Stimulated activated CD4-positive, alpha-beta T cell treated with anti-CD3 and anti-CD28 coated beads, Interleukin-1b, Interleukin-23, amount 100 ng/mL, for 24 hours (primary cell): Measurements from ENCODE around the gene PGAM5.

Experiments used
- DNase-seq, 4 experiments: peaks; one replicate each; pipeline ENCODE4 v3.0.0-alpha.2; 2020; ENCODE audit warnings: low read depth in 4 of 4, low spot score in 1 of 4

Gene PGAM5

DNA sequence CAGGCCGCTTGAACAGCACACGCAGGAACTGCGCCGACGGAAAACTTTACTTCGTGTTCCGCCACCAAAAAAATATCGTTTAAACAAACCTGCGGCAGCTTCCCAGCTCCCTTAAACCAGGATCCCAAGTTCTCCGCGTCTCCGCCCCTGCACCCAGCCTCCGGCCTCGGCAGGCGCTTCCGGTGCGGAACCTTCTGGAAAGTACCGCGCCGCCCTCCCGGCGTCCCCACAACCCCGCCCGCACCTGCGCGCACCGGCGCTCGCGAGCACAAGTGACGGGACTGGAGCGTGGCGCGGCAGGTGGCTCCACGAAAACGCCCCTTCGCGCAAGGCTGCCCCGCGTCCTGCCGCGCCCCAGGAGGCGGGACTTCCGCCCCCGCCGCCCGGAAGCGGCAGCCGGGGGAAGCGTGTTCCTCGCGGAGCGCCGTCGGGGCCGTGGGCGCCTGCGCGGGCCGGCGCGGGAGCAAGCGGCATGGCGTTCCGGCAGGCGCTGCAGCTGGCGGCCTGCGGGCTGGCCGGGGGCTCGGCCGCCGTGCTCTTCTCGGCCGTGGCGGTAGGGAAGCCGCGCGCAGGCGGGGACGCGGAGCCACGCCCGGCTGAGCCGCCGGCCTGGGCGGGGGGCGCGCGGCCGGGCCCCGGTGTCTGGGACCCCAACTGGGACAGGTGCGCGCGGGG is at the start of gene PGAM5:
Gene PGAM5 (plus strand): TSS at position 438 of the 675 bp plus-strand sequence. CDS start 35 bp downstream, at position 473.
- DNase-seq = peak; percentile 54 to 80 (median 67)

DNA sequence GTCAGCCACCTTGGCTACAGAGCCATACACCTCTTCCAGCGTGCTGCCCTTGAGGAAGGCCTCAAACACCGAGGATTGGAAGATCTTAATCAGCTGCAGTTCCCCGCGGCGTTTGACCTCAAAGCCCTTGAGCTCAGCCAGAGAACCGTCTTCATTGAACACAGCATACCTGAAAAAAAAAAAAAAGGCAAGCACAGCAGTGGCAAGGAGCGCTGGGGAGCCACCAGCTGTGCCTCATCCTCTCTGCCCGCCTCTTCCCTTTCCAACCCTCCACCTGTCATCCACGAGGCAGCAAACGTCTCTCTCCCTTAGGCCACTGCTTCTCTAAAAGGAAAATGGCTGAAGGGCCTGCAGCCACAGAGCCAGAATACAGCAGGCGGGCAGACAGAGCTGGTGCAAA is 49.6 kb upstream of the PGAM5 start:
- no peak for DNase-seq

GRCh38 chr12:132661972-132662371 is 48.7 kb upstream of the PGAM5 start:
- no peak for DNase-seq

DNA sequence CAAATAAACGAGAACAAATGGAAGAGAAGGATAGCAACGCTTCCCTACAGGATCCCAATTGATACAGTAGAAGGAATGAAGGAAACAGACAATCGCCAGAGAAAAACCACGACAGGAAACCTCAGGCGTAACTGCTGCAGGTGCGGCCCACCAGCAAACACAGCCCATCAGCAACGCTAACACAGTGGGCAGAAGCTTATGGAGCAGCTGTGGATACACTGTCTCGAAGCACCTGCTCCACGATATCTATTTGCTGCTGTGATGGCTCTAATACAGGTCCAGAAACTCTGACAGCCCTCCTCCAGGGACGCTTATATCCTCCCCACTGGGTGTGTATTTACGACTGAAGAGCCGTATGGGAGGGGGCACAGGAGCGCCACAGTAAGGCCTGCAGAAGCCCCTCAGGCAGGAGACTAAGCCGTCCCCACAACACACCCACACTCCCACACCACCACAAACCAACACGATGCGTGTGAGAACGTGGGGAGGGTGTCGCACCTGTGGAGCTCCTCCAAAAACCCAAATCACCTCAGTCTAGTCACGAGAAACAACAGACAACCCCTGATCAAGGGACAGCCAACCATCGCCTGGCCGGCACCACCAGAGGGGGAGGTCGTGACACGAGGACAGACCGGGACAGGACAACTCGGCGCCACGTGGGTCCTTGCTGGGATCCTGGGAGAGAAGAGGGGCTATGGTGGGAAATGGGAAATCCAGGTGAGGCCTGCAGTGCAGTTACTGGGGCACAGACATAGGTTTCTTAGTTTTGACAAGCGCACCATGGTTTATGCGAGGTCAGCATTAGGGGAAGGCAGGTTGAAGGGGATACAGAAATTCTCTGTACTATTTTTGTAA is 47.5 kb upstream of the PGAM5 start:
- no peak for DNase-seq

GRCh38 chr12:132664206-132665148 is 46.2 kb upstream of the PGAM5 start:
- no peak for DNase-seq

DNA sequence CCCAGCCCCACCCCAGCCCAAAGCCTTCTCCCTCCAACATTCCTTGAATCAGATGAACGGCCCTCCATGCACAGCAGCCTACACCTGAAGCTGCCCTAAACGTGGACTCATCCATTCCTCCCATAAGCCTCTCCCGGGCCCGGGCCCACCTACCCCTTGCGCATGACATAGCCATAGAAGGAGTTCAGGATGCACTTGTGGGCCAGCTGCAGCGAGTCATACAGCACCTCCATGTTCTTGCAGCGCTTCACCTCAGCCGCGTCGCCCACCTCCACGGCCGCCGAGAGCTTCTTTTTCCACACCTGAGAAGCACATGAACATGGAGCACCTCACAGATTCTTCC is 45.5 kb upstream of the PGAM5 start:
- DNase-seq = no peak

DNA sequence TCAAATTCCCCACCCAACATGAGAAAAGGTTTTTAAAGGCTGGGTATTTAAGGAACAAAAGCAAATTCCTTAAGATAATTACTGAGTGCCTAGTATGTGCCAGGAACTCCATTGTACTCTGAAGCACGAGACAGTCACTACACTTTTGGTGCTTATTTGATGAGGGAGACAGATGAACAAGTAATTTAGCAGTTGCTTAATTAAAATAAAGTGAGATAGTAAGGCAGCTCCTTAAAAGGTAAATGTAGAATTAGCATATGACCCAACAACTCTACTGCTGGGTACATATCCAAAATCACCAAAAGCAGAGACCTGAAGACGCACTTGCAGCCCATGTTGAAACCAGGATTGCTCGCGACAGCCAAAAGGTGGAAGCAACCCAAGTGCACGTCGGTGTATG is 44.8 kb upstream of the PGAM5 start:
- no peak for DNase-seq

GRCh38 chr12:132668191-132669088 is 42.2 kb upstream of the PGAM5 start:
- no peak for DNase-seq

DNA sequence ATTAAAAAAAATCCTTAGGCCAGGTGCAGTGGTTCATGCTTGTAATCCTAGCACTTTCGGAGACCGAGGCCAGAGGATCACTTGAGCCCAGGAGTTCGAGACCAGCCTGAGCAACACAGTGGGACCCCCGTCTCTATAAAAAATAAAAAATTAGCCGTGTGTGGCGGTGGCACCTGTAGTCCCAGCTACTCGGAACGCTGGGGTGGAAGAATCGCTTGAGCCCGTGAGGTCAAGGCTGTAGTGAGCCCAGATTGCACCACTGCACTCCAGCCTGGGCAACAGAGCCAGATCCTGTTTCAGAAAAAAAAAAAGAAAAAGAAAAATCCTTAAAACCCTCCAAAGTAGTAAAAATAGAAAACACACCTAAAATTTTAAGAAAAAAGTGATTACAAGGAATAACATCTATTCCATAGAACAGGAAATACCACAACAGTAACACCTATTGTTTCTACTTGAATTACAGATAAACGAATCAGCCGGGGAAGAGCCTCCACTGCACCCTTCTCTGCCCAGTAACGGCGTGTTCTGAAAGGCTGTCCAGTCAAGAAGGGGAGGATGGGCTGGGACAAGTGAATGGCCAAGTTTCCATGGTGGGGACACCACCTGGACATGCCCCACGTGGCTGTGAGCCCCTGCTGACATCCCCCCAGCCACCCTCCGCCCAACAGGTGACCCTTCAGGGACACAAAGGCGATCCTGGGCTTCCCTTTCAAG is 41.3 kb upstream of the PGAM5 start:
- no peak for DNase-seq

- DNase-seq = no peak
Observed at GRCh38 chr12:132672116-132672515, 38.5 kb upstream of the PGAM5 start.

DNA sequence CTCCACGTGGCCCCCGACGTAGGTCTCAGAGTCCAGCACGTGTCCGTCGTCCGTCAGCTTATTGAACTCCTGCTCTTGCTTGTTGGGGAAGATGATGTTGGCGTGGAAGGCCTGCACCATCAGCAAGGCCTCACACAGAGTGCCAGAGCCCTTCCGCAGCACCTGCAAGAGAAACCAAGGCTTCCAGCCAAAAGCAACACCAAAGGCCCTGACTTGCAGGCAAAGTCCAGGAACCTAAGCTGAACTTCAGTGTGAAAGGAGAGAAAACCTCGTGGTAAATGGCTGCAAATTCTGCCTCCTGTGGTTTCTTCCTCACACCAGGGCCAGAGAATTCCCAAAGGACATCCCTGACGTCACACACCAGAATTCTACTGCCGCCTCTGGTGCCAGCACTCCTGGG is 38.0 kb upstream of the PGAM5 start:
- DNase-seq = no peak

DNA sequence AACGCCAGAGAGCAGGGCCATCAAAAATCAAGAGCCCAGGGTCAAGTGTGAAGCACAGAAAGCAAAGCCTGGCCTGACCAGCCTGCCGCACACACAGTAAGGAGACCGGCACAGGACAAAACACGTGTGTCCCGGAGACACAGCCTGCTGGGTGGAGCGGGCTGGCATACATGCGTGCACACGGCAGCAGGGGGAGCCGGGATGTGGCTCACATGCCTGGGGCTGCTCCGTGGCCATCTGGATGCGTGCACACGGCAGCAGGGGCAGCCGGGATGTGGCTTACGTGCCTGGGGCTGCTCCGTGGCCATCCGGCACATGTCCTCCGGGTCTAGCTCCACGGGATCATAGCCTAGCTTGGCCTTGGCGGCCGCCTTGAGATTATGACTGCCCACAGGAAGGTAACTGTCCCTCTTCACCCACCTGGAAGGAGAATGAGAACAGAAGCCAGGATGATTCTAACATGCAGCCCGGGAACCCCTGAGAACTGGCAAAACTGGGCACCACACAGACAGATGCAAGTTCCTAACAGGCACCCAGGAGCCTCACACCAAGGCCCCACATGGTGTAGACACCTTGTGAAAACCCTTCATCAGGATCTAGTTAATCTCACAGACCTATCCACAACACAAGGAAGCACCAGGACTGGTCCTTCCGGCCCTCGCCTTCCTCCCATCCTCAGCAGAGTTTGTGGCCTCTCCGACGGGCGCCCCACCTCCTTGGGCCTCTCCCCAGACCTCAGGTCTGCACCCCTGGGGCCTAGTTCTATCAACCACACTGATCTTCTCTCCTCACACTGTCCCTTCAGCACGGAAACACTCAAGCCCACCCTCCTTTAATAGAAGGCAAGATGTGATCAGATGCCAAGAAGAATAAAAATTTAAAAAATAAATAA is 37.1 kb upstream of the PGAM5 start:
- no peak for DNase-seq

GRCh38 chr12:132674561-132674960 is 36.1 kb upstream of the PGAM5 start:
- no peak for DNase-seq

DNA sequence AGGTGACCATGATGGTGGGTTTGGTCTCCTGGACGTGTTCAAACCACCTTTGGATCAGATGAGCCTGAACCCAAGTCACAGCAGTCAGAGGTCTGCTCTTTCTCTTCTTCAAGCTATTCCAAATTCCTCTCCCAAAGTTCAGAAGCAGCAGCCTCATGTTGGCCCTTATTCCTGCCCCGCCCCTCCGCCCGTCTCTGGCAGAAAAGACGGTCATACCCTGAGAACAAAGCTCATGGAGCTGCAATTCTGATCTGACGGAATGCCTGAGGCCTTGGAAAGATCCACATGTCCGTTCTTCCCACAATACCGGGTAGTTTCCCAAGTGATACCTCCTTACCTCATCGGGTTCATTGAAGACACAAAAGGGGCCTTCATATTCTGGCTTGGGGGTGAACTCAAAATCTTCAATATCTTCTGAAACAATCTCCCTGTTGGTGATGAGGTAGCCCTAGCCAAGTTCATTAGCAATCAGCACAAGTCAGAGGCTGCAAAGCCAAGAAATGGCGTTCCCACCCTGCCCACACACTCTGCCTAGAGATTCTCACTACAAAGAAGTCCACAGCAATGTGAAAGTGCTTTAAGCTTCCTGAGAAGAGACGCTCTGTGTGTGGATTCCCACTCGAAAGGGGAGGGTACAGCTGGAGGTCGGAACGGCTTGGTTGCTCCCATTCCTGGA is 34.7 kb upstream of the PGAM5 start:
- DNase-seq = no peak

- no peak for DNase-seq
Observed at GRCh38 chr12:132677492-132677891, 33.1 kb upstream of the PGAM5 start.

DNA sequence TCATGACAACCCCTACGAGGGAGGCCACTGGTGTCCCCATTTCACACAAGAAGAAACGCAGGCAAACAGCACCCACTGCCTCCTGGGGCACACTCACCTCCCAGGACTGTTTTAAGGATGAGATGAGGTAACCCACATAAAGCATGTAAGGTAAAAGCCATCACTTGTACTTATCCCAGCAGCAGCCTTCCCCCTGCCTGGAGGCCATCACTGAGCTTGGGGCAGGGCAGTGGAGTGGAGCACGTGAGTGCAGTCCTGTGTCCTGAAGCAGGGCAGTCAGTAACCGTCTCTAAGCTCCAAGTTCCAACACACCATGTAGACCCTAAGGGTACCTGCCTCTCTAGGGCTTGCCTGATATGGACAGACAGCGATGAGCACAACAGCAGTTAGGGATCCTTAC is 25.2 kb upstream of the PGAM5 start:
- no peak for DNase-seq

DNA sequence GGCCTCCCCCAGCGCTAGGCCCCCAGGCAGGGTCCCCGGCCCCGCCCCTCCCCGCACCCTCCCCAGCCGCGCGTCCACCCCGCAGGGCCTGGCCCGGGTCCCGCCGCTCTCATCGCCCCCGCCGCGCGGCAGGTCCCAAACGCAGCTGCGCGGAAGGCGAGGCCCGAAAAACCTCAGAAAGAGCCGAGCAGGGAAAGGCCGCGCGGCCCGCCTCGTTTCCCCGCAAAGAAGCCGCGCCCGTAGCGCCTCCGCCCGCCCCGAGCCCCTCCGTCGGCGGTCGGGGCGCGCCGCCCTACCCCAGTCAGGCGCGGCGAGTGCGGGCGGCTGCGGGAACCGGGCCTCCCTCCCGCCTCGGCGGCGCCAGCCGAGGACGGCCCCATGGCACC is 23.8 kb upstream of the PGAM5 start:
- DNase-seq = peak in 1 of 4 experiments; percentile 21
